Neural progenitor cell (in vitro differentiated cells): ENCODE results near the gene POLE.

ENCODE experiments used
- CTCF ChIP-seq: fragments of 200-600 bp; sonication (generic); IDR thresholded peaks from 2 replicates; pipeline ENCODE4 v1.5.1; 2017; ENCODE audit warnings: antibody characterized with exemption, mild to moderate bottlenecking
- EZH2 ChIP-seq: fragments of 200-600 bp; sonication (generic); IDR thresholded peaks from 2 replicates; pipeline ENCODE4 v1.6.1; 2017; ENCODE audit warnings: antibody characterized with exemption, mild to moderate bottlenecking, moderate library complexity

GRCh38 chr12:132665149-132665491, 22.0 kb downstream of the POLE start:
- TF ChIP-seq EZH2 (no peak), CTCF (no peak)
